Loucy (cell line): ENCODE results near the gene NETO2.

ENCODE experiments used
- H2AFZ ChIP-seq: fragments of 200-600 bp; sonication (generic); 2 replicates; pipeline ENCODE4 v1.6.0; 2016; ENCODE audit warnings: antibody characterized with exemption, mild to moderate bottlenecking, low read length, moderate library complexity
- H3F3A ChIP-seq: fragments of 200-600 bp; 2 replicates; pipeline ENCODE4 v1.6.0; 2016; ENCODE audit warnings: antibody characterized with exemption, low read depth, mild to moderate bottlenecking
- H3K27me3 ChIP-seq: fragments of 200-600 bp; sonication (generic); 2 replicates; pipeline ENCODE4 v1.6.1; 2014; ENCODE audit warnings: low read length, mild to moderate bottlenecking; ENCODE audit not compliant: insufficient read depth, poor library complexity, severe bottlenecking
- H3K36me3 ChIP-seq: fragments of 200-600 bp; sonication (generic); 2 replicates; pipeline ENCODE4 v1.6.1; 2016; ENCODE audit warnings: low read length; ENCODE audit not compliant: insufficient read depth
- H3K4me1 ChIP-seq: fragments of 200-600 bp; sonication (generic); 2 replicates; pipeline ENCODE4 v1.5.1; 2014; ENCODE audit warnings: low read length, mild to moderate bottlenecking; ENCODE audit not compliant: insufficient read depth, poor library complexity, severe bottlenecking
- H3K4me2 ChIP-seq: fragments of 200-600 bp; sonication (generic); 2 replicates; pipeline ENCODE4 v1.6.0; 2014; ENCODE audit warnings: antibody characterized with exemption, low read length, low read depth, mild to moderate bottlenecking; ENCODE audit not compliant: poor library complexity, severe bottlenecking
- H3K4me3 ChIP-seq: fragments of 200-600 bp; sonication (generic); 2 replicates; pipeline ENCODE4 v1.5.1; 2014; ENCODE audit warnings: low read length, mild to moderate bottlenecking, mixed read lengths; ENCODE audit not compliant: poor library complexity, severe bottlenecking
- H3K79me2 ChIP-seq: fragments of 200-600 bp; sonication (generic); 2 replicates; pipeline ENCODE4 v1.6.1; 2014; ENCODE audit warnings: low read length; ENCODE audit not compliant: insufficient read depth
- H3K9ac ChIP-seq: fragments of 200-600 bp; sonication (generic); 2 replicates; pipeline ENCODE4 v1.6.0; 2014; ENCODE audit warnings: mild to moderate bottlenecking, low read depth, low read length, moderate library complexity; ENCODE audit not compliant: poor library complexity, severe bottlenecking
- H3K9me2 ChIP-seq: fragments of 200-600 bp; sonication (generic); replicated peaks from 2 replicates; pipeline ENCODE4 v1.6.1; 2016; ENCODE audit warnings: low read depth, low read length, mixed read lengths
- H3K9me3 ChIP-seq: fragments of 200-600 bp; sonication (generic); 2 replicates; pipeline ENCODE4 v1.6.1; 2014; ENCODE audit warnings: mild to moderate bottlenecking, antibody characterized with exemption, low read length, low read depth; ENCODE audit not compliant: insufficient read depth
- H4K20me1 ChIP-seq: fragments of 200-600 bp; sonication (generic); 2 replicates; pipeline ENCODE4 v1.6.0; 2014; ENCODE audit warnings: antibody characterized with exemption, low read length, mild to moderate bottlenecking; ENCODE audit not compliant: insufficient read depth, poor library complexity, severe bottlenecking
- CTCF ChIP-seq: fragments of 200-600 bp; sonication (generic); conservative IDR thresholded peaks from 2 replicates; pipeline ENCODE4 v1.5.1; 2014; ENCODE audit warnings: mild to moderate bottlenecking, antibody characterized with exemption, low read length
- EZH2phosphoT487 ChIP-seq: fragments of 200-600 bp; IDR thresholded peaks from 2 replicates; pipeline ENCODE4 v1.6.1; 2018; ENCODE audit warnings: antibody characterized with exemption, mild to moderate bottlenecking, moderate library complexity, borderline replicate concordance

Gene NETO2

GRCh38 chr16:47150067-47150466 is 6.3 kb upstream of the NETO2 start:
- H3K9me2 ChIP-seq, result no peaks in the 10 kb centered on the region
- no peaks in the 10 kb centered on the region for H4K20me1 ChIP-seq
- no peaks in the 10 kb centered on the region for H3K79me2 ChIP-seq
- H3K9me3 ChIP-seq, result no peaks in the 10 kb centered on the region; the same call in 1 of the 2 replicates
- no peak overlapping the region for H2AFZ ChIP-seq
- H3K36me3 ChIP-seq, result peaks cover 18% of the 10 kb centered on the region; the same call in 1 of the 2 replicates
- H3K9ac ChIP-seq, result no peak overlapping the region
- no peak overlapping the region for H3K4me3 ChIP-seq
- no peaks in the 10 kb centered on the region for H3F3A ChIP-seq
- no peaks in the 10 kb centered on the region for H3K4me1 ChIP-seq
- H3K4me2 ChIP-seq, result no peak overlapping the region
- TF ChIP-seq EZH2phosphoT487, result no peak
- no peak for TF ChIP-seq CTCF
- no peaks in the 10 kb centered on the region for H3K27me3 ChIP-seq

- TF ChIP-seq EZH2phosphoT487, result no peak
- TF ChIP-seq CTCF, result no peak
- Histone ChIP-seq H3K9me3 (no peaks in the 10 kb centered on the region), H3K79me2 (no peaks in the 10 kb centered on the region), H3K4me3 (no peak overlapping the region), H3K9ac (no peak overlapping the region), H3K4me2 (no peak overlapping the region), H2AFZ (no peak overlapping the region), H4K20me1 (no peaks in the 10 kb centered on the region), H3K9me2 (no peaks in the 10 kb centered on the region), H3K36me3 (no peaks in the 10 kb centered on the region), H3F3A (no peaks in the 10 kb centered on the region), H3K4me1 (no peaks in the 10 kb centered on the region), H3K27me3 (no peaks in the 10 kb centered on the region)
Measured at GRCh38 chr16:47144559-47144877, 773 bp upstream of the NETO2 start.

- H3K9me3 ChIP-seq, result no peaks in the 10 kb centered on the region
- H2AFZ ChIP-seq, result no peak overlapping the region
- no peak overlapping the region for H3K4me2 ChIP-seq
- no peaks in the 10 kb centered on the region for H4K20me1 ChIP-seq
- TF ChIP-seq CTCF (no peak), EZH2phosphoT487 (no peak)
- H3K27me3 ChIP-seq, result no peaks in the 10 kb centered on the region
- H3K36me3 ChIP-seq, result no peaks in the 10 kb centered on the region
- H3K4me1 ChIP-seq, result no peaks in the 10 kb centered on the region
- no peak overlapping the region for H3K4me3 ChIP-seq
- H3K9ac ChIP-seq, result no peak overlapping the region
- H3F3A ChIP-seq, result no peaks in the 10 kb centered on the region
- no peaks in the 10 kb centered on the region for H3K9me2 ChIP-seq
- H3K79me2 ChIP-seq, result no peaks in the 10 kb centered on the region
Measured at GRCh38 chr16:47142821-47143676, 696 bp downstream of the NETO2 start.
